Adrenal gland (tissue), 5 donors: ENCODE measurements around the gene RTL5.

Source experiments
- CTCF ChIP-seq, 6 experiments: fragments of 450-650 bp in 4 of 6; fragments of 200-600 bp in 2 of 6; sonication (generic) in 1 of 6; IDR thresholded peaks; 1 replicate in 5 of 6; 2 replicates in 1 of 6; pipeline versions ENCODE4 v1.5.1 to v1.8.0; 2016 to 2021; ENCODE audit warnings: antibody characterized with exemption in 6 of 6, mild to moderate bottlenecking in 2 of 6, moderate library complexity in 1 of 6
- POLR2A ChIP-seq, 2 donors: fragments of 450-650 bp; IDR thresholded peaks; one replicate each; pipeline ENCODE4 v1.6.1; 2017; ENCODE audit warnings: antibody characterized with exemption in 2 of 2, mild to moderate bottlenecking in 2 of 2, moderate library complexity in 1 of 2
- donor health status: DM: no; HTN: no; CAD: no.

DNA sequence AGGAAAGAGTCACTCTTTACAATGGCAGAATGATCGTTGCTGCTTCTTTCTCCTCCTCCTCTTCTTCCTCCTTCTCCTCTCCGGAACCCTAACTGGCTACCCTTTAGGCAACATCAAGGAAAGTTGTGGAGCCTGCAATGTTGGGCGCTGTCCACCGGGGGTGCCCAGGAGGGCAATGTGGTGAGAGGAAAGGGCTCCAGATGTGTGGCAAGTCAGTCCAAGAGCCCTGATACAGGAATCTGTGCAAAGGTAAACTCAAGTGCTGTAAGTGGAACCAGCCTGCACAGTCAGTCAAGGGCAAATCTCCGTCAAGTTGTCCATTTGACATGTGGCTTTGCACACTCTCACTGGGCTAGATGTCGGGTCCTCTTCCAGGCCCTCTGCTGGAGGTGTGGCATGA, 2.8 kb downstream of the RTL5 start:
- peak in 5 of 6 experiments; percentile 28 to 44 (median 33) for TF ChIP-seq CTCF (IDR thresholded peaks at IDR 0.05)
- TF ChIP-seq POLR2A (IDR thresholded peaks at IDR 0.05), result no peak
